GM10847 (cell line): Measurements from ENCODE around the gene FBXO28.

Source experiments
- POLR2A ChIP-seq: IDR thresholded peaks from 2 replicates; pipeline ENCODE4 v1.6.1; 2011; ENCODE audit not compliant: insufficient read length; ENCODE audit errors: extremely low read depth

Gene FBXO28

GRCh38 chr1:224185208-224185607 is 71.3 kb downstream of the FBXO28 start:
- TF ChIP-seq POLR2A = no peak

- TF ChIP-seq POLR2A = no peak
These were observed 74.4 kb downstream of the FBXO28 start for GRCh38 chr1:224188286-224188685.

GRCh38 chr1:224189561-224189960 is 75.7 kb downstream of the FBXO28 start:
- no peak for TF ChIP-seq POLR2A

- TF ChIP-seq POLR2A = no peak
These were observed 78.3 kb downstream of the FBXO28 start for GRCh38 chr1:224192082-224192788.

GRCh38 chr1:224193319-224193966 is 79.5 kb downstream of the FBXO28 start:
- TF ChIP-seq POLR2A = no peak

- no peak for TF ChIP-seq POLR2A
These were observed 83.1 kb downstream of the FBXO28 start for GRCh38 chr1:224196813-224197600.

GRCh38 chr1:224198572-224198971 is 84.7 kb downstream of the FBXO28 start:
- TF ChIP-seq POLR2A = no peak

GRCh38 chr1:224199679-224200078 is 85.8 kb downstream of the FBXO28 start:
- TF ChIP-seq POLR2A = no peak

GRCh38 chr1:224201383-224201782 is 87.5 kb downstream of the FBXO28 start:
- no peak for TF ChIP-seq POLR2A

GRCh38 chr1:224201853-224202252 is 87.9 kb downstream of the FBXO28 start:
- TF ChIP-seq POLR2A = no peak

GRCh38 chr1:224203243-224204016 is 89.5 kb downstream of the FBXO28 start:
- no peak for TF ChIP-seq POLR2A

GRCh38 chr1:224205438-224205840 is 91.5 kb downstream of the FBXO28 start:
- no peak for TF ChIP-seq POLR2A

- TF ChIP-seq POLR2A = no peak
These were observed 97.5 kb downstream of the FBXO28 start for GRCh38 chr1:224211206-224211962.
